PC-9 (cell line): ENCODE results near the gene CDC42BPA. TPM values are rescaled to one million over a fixed set of nuclear protein-coding genes. Genes with fewer than 3 reads are reported as not detected.

Experiments
- BruUV-seq: library from RNA; stranded (reverse); fragments of 400-500 nt; replicated peaks from 2 replicates; lab custom pipeline; 2021; lab: Mats Ljungman, UMichigan
- CTCF ChIA-PET: fragments of 300-600 bp; sonication (Branson Sonifier 250); formaldehyde crosslinking; loops from one replicate; lab custom pipeline; 2022; ENCODE audit warnings: antibody characterized with exemption; lab: Charles Lee
- POLR2A ChIA-PET: fragments of 300-600 bp; sonication (Branson Sonifier 250); formaldehyde crosslinking; loops from one replicate; lab custom pipeline; 2022; ENCODE audit warnings: antibody characterized with exemption; ENCODE audit not compliant: unreplicated experiment; lab: Charles Lee
- DNase-seq, 2 experiments: peaks; one replicate each; pipeline versions ENCODE4 v3.0.0 to v3.0.0-alpha.2; 2015 to 2022; ENCODE audit warnings: mixed read lengths in 1 of 2
- H2AFZ ChIP-seq: fragments of 200-600 bp; sonication (generic); 2 replicates; pipeline ENCODE4 v1.8.1; 2017; ENCODE audit warnings: antibody characterized with exemption
- H3F3A ChIP-seq: fragments of 200-600 bp; sonication (generic); 2 replicates; pipeline ENCODE4 v1.8.1; 2017; ENCODE audit warnings: antibody characterized with exemption, mild to moderate bottlenecking, low read depth; ENCODE audit not compliant: insufficient read depth
- H3K27ac ChIP-seq: fragments of 200-600 bp; sonication (generic); 2 replicates; pipeline ENCODE4 v1.6.1; 2016; ENCODE audit warnings: mixed run types
- H3K27me3 ChIP-seq: fragments of 200-600 bp; sonication (generic); 2 replicates; pipeline ENCODE4 v1.6.1; 2016; ENCODE audit warnings: low read depth, mixed run types; ENCODE audit not compliant: insufficient read depth
- H3K36me3 ChIP-seq: fragments of 200-600 bp; sonication (generic); 2 replicates; pipeline ENCODE4 v1.6.1; 2016; ENCODE audit warnings: low read depth, mixed run types
- H3K4me1 ChIP-seq: fragments of 200-600 bp; sonication (generic); replicated peaks from 2 replicates; pipeline ENCODE4 v1.6.1; 2016; ENCODE audit warnings: mixed run types; ENCODE audit not compliant: insufficient read depth
- H3K4me2 ChIP-seq: fragments of 200-600 bp; sonication (generic); 2 replicates; pipeline ENCODE4 v1.6.1; 2017; ENCODE audit warnings: mixed run types
- H3K4me3 ChIP-seq: fragments of 200-600 bp; sonication (generic); 2 replicates; pipeline ENCODE4 v1.6.1; 2016; ENCODE audit warnings: mixed run types
- H3K79me2 ChIP-seq: fragments of 200-600 bp; sonication (generic); 2 replicates; pipeline ENCODE4 v1.6.1; 2017; ENCODE audit warnings: low read depth, mixed run types
- H3K9me2 ChIP-seq: fragments of 200-600 bp; sonication (generic); 2 replicates; pipeline ENCODE4 v1.8.1; 2017; ENCODE audit warnings: mild to moderate bottlenecking; ENCODE audit not compliant: insufficient read depth
- H3K9me3 ChIP-seq: fragments of 200-600 bp; sonication (generic); 2 replicates; pipeline ENCODE4 v1.8.1; 2016; ENCODE audit warnings: low read depth; ENCODE audit not compliant: insufficient read depth
- H4K20me1 ChIP-seq: fragments of 200-600 bp; sonication (generic); 2 replicates; pipeline ENCODE4 v1.8.1; 2017; ENCODE audit not compliant: insufficient read depth
- CTCF ChIP-seq: fragments of 200-600 bp; sonication (generic); conservative IDR thresholded peaks from 2 replicates; pipeline ENCODE4 v1.6.1; 2017; ENCODE audit warnings: mixed run types, antibody characterized with exemption, mild to moderate bottlenecking, moderate library complexity
- EZH2 ChIP-seq: fragments of 200-600 bp; sonication (generic); IDR thresholded peaks from 2 replicates; pipeline ENCODE4 v1.8.0; 2017; ENCODE audit warnings: antibody characterized with exemption, low read depth
- intact Hi-C: fragments of 100-400 bp; cut with micrococcal nuclease; formaldehyde crosslinking; loops from one replicate; pipeline ENCODE4 v1.10.0; 2022; ENCODE audit not compliant: unreplicated experiment
- total RNA-seq: library from RNA; stranded (reverse); gene quantifications from 2 replicates; pipeline ENCODE4 v1.2.3, GENCODE V29; 2021

The CDC42BPA gene
- total RNA-seq, 1 experiment from 2014 or later = 47.5 TPM

DNA sequence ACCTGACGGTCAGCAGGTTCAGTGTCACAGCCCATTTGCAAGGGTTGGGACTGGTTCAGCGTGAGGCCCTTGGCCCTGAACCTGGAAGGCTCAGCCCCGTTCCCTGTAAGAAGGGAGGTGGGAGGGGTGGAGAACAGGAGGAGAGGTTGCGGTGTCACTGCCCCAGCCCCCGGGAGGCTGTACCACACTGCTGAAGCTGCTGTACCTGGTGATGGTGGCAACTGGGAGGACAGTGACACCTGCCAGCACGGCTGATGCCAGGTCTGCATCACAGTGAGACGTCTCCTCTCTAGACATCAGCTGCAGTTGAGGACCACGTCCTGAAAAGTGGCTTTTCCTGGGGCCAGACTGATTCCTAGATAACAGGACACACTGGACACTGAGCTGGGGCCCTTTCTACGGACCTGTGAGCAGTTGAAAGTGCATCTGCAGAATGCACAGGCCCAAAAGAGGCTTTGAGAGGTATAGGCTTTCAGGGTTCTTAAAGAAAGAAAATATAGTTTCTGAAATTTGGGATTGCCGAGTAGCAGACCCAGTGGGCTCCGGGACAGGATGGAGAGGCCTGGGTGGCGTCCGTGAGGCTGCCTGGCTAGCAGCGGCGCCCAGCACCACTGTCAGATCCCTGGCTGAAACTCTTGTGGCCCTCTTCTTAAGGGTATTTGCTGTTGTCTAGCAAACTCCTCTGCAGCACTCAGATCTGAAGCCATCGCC lies 330.5 kb downstream of the CDC42BPA start:
- Histone ChIP-seq H3K4me3 (no peak overlapping the region), H3K36me3 (no peaks in the 10 kb centered on the region), H4K20me1 (no peaks in the 10 kb centered on the region), H3K4me1 (peaks cover 10% of the 10 kb centered on the region; the same call in 1 of the 2 replicates), H3K9me2 (no peaks in the 10 kb centered on the region), H2AFZ (no peak overlapping the region), H3K27me3 (no peaks in the 10 kb centered on the region), H3K4me2 (peak overlapping the region; percentile 13; the same call in 1 of the 2 replicates), H3F3A (peaks cover 16% of the 10 kb centered on the region; the same call in 1 of the 2 replicates), H3K27ac (no peak overlapping the region), H3K9me3 (no peaks in the 10 kb centered on the region), H3K79me2 (no peaks in the 10 kb centered on the region)
- TF ChIP-seq CTCF (no peak), EZH2 (no peak)
- ChIA-PET CTCF (no interaction called here), POLR2A (no interaction called here)
- intact Hi-C loops = loop anchor here (10.0 kb wide), 1 partner anchor 363 kb away; no protein-coding TSS in a partner anchor
- DNase-seq = no peak
- BruUV-seq = no TSS peak

- Histone ChIP-seq H3K4me3 (no peak overlapping the region), H3K4me2 (no peak overlapping the region), H3K9me3 (no peaks in the 10 kb centered on the region), H3K27me3 (no peaks in the 10 kb centered on the region), H2AFZ (no peak overlapping the region), H3F3A (peaks cover 16% of the 10 kb centered on the region; the same call in 1 of the 2 replicates), H3K9me2 (no peaks in the 10 kb centered on the region), H3K27ac (no peak overlapping the region), H3K79me2 (no peaks in the 10 kb centered on the region), H4K20me1 (no peaks in the 10 kb centered on the region), H3K4me1 (peaks cover 10% of the 10 kb centered on the region; the same call in 1 of the 2 replicates), H3K36me3 (no peaks in the 10 kb centered on the region)
- BruUV-seq = no TSS peak
- ChIA-PET POLR2A (no interaction called here), CTCF (no interaction called here)
- intact Hi-C loops = loop anchor here (10.0 kb wide), 1 partner anchor 362 kb away; no protein-coding TSS in a partner anchor
- TF ChIP-seq EZH2 = no peak
- no peak for DNase-seq
These were observed 331.1 kb downstream of the CDC42BPA start for GRCh38 chr1:226987179-226987536.

GRCh38 chr1:226986496-226987178 lies 331.7 kb downstream of the CDC42BPA start:
- TF ChIP-seq CTCF (no peak), EZH2 (no peak)
- no peaks in the 10 kb centered on the region for H3K27me3 ChIP-seq
- intact Hi-C loops = loop anchor here (10.0 kb wide), 1 partner anchor 362 kb away; no protein-coding TSS in a partner anchor
- H3K27ac ChIP-seq = no peak overlapping the region
- H3K9me2 ChIP-seq = no peaks in the 10 kb centered on the region
- ChIA-PET POLR2A (no interaction called here), CTCF (no interaction called here)
- peaks cover 16% of the 10 kb centered on the region; the same call in 1 of the 2 replicates for H3F3A ChIP-seq
- H2AFZ ChIP-seq = no peak overlapping the region
- TSS peak; percentile 26 for BruUV-seq
- H3K9me3 ChIP-seq = no peaks in the 10 kb centered on the region
- no peaks in the 10 kb centered on the region for H3K36me3 ChIP-seq
- no peak overlapping the region for H3K4me3 ChIP-seq
- H3K79me2 ChIP-seq = no peaks in the 10 kb centered on the region
- H4K20me1 ChIP-seq = no peaks in the 10 kb centered on the region
- peaks cover 10% of the 10 kb centered on the region; the same call in 1 of the 2 replicates for H3K4me1 ChIP-seq
- H3K4me2 ChIP-seq = no peak overlapping the region
- DNase-seq = no peak
